ENCODE measurements around the gene IL5. TPM values are rescaled to one million over a fixed set of nuclear protein-coding genes. Genes with fewer than 3 reads are reported as not detected.

Gene IL5
- total RNA-seq, 2 experiments from 2014 or later, result 0.71 TPM; not detected in 1

- Mint-ChIP-seq H3K4me1 (ENCODE audit: low read depth) (peaks cover 66% of the 10 kb centered on the region), H3K36me3 (ENCODE audit: low read depth) (no peaks in the 10 kb centered on the region), H3K9me3 (ENCODE audit: insufficient read depth) (no peaks in the 10 kb centered on the region), H3K4me3 (peak overlapping the region; percentile 83), H3K27me3 (ENCODE audit: low read depth) (no peaks in the 10 kb centered on the region), H3K27ac (peak overlapping the region; percentile 95)
- CTCF ChIA-PET, result interaction anchor here (0.7 to 13.6 kb wide), 9 partner anchors 41 to 322 kb away, joined by 3 to 400 read pairs (median 9); partner anchors contain the start of gene SLC22A5
- DNase-seq (peak; percentile 20), ATAC-seq (no peak)
- POLR2A ChIA-PET, result interaction anchor here (0.7 to 18.3 kb wide), 8 partner anchors 18 to 109 kb away, joined by 3 to 720 read pairs (median 44); partner anchors contain the start of gene IRF1
These were observed 45.2 kb downstream of the IL5 start for GRCh38 chr5:132498152-132498551.

- DNase-seq (peak; percentile 28), ATAC-seq (no peak)
- no peaks in the 10 kb centered on the region for H3K36me3 Mint-ChIP-seq (ENCODE audit: low read depth)
- H3K27me3 Mint-ChIP-seq (ENCODE audit: low read depth), result no peaks in the 10 kb centered on the region
- peaks cover 70% of the 10 kb centered on the region for H3K4me1 Mint-ChIP-seq (ENCODE audit: low read depth)
- H3K27ac Mint-ChIP-seq, result peak overlapping the region; percentile 95
- peak overlapping the region; percentile 83 for H3K4me3 Mint-ChIP-seq
- H3K9me3 Mint-ChIP-seq (ENCODE audit: insufficient read depth), result no peaks in the 10 kb centered on the region
- CTCF ChIA-PET, result interaction anchor here (1.0 to 13.6 kb wide), 9 partner anchors 8 to 323 kb away, joined by 3 to 400 read pairs (median 13); partner anchors contain the start of gene SLC22A5
- POLR2A ChIA-PET, result interaction anchor here (0.7 to 18.3 kb wide), 10 partner anchors 18 to 128 kb away, joined by 3 to 720 read pairs (median 32); partner anchors contain the start of genes IRF1 and SLC22A5
These were observed 45.8 kb downstream of the IL5 start for GRCh38 chr5:132497488-132497997.

- Mint-ChIP-seq H3K9me3 (ENCODE audit: insufficient read depth) (no peaks in the 10 kb centered on the region), H3K4me3 (peak overlapping the region; percentile 83), H3K4me1 (ENCODE audit: low read depth) (peaks cover 75% of the 10 kb centered on the region), H3K27me3 (ENCODE audit: low read depth) (no peaks in the 10 kb centered on the region), H3K27ac (peak overlapping the region; percentile 95), H3K36me3 (ENCODE audit: low read depth) (no peaks in the 10 kb centered on the region)
- ChIA-PET CTCF (interaction anchor here (0.8 to 13.6 kb wide), 13 partner anchors 9 to 324 kb away, joined by 3 to 400 read pairs (median 10); no protein-coding TSS in a partner anchor), POLR2A (interaction anchor here (0.6 to 18.3 kb wide), 18 partner anchors 17 to 323 kb away, joined by 3 to 720 read pairs (median 8); partner anchors contain the start of genes IRF1, KIF3A, RAD50 and SLC22A5)
- DNase-seq (peak; percentile 82), ATAC-seq (peak; percentile 43)
These were observed 46.5 kb downstream of the IL5 start for GRCh38 chr5:132496631-132497487.

GRCh38 chr5:132496191-132496630 is 47.1 kb downstream of the IL5 start:
- H3K27ac Mint-ChIP-seq, result peak overlapping the region; percentile 95
- H3K36me3 Mint-ChIP-seq (ENCODE audit: low read depth), result no peaks in the 10 kb centered on the region
- H3K9me3 Mint-ChIP-seq (ENCODE audit: insufficient read depth), result no peaks in the 10 kb centered on the region
- H3K27me3 Mint-ChIP-seq (ENCODE audit: low read depth), result no peaks in the 10 kb centered on the region
- ATAC-seq (peak; percentile 68), DNase-seq (peak; percentile 95)
- H3K4me1 Mint-ChIP-seq (ENCODE audit: low read depth), result peaks cover 80% of the 10 kb centered on the region
- peak overlapping the region; percentile 83 for H3K4me3 Mint-ChIP-seq
- ChIA-PET CTCF (interaction anchor here (0.8 to 13.6 kb wide), 12 partner anchors 10 to 324 kb away, joined by 3 to 400 read pairs (median 12); no protein-coding TSS in a partner anchor), POLR2A (interaction anchor here (0.6 to 18.3 kb wide), 19 partner anchors 16 to 324 kb away, joined by 3 to 720 read pairs (median 5); partner anchors contain the start of genes IRF1, KIF3A, RAD50 and SLC22A5)

DNA sequence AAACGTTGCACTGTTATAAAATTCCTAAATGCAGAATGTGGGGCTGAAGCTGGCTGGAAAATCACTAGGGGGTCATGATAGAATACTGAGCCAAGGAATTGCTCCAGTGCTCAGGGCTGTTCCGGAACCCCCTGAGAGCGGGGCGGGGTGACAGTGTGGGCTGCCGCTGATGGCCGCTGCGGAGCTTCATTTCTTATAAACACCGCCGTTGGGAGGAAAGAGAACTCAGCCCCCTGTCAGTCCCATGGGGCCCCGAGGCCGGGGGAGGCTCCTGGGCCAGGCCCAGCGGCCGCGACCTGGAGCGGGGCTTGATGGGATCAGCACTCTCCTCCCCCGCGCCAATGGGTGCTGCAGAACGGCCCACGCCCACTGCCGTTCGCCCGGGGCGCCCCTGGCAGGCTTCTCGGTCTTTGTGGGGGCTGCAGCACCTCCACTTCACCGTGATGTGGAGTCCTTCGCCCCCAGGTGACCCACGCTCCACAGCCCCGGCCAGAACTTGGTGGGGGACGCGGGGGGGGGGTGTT is 47.6 kb downstream of the IL5 start:
- Mint-ChIP-seq H3K36me3 (ENCODE audit: low read depth) (no peaks in the 10 kb centered on the region), H3K4me3 (peak overlapping the region; percentile 83), H3K4me1 (ENCODE audit: low read depth) (peaks cover 77% of the 10 kb centered on the region), H3K27me3 (ENCODE audit: low read depth) (no peaks in the 10 kb centered on the region), H3K27ac (peak overlapping the region; percentile 95), H3K9me3 (ENCODE audit: insufficient read depth) (no peaks in the 10 kb centered on the region)
- ATAC-seq, result peak; percentile 59
- ChIA-PET POLR2A (interaction anchor here (0.6 to 18.3 kb wide), 22 partner anchors 16 to 330 kb away, joined by 3 to 720 read pairs (median 4); partner anchors contain the start of genes IRF1, KIF3A, RAD50 and SLC22A5), CTCF (interaction anchor here (0.8 to 13.6 kb wide), 13 partner anchors 10 to 328 kb away, joined by 3 to 400 read pairs (median 10); no protein-coding TSS in a partner anchor)
- DNase-seq, result peak; percentile 87

- Mint-ChIP-seq H3K4me3 (peak overlapping the region; percentile 20), H3K27me3 (ENCODE audit: low read depth) (no peaks in the 10 kb centered on the region), H3K9me3 (ENCODE audit: insufficient read depth) (no peaks in the 10 kb centered on the region), H3K27ac (peak overlapping the region; percentile 95), H3K36me3 (ENCODE audit: low read depth) (peaks cover 13% of the 10 kb centered on the region), H3K4me1 (ENCODE audit: low read depth) (peaks cover 60% of the 10 kb centered on the region)
- ChIA-PET CTCF (interaction anchor here (1.1 to 5.7 kb wide), 4 partner anchors 13 to 108 kb away, joined by 3 to 29 read pairs (median 18); no protein-coding TSS in a partner anchor), POLR2A (interaction anchor here (18.3 to 21.2 kb wide), 3 partner anchors 14 to 85 kb away, joined by 249 to 720 read pairs (median 308); partner anchors contain the start of gene IRF1)
- ATAC-seq, result no peak
- no peak for DNase-seq
These were observed 49.5 kb downstream of the IL5 start for GRCh38 chr5:132493821-132494220.

DNA sequence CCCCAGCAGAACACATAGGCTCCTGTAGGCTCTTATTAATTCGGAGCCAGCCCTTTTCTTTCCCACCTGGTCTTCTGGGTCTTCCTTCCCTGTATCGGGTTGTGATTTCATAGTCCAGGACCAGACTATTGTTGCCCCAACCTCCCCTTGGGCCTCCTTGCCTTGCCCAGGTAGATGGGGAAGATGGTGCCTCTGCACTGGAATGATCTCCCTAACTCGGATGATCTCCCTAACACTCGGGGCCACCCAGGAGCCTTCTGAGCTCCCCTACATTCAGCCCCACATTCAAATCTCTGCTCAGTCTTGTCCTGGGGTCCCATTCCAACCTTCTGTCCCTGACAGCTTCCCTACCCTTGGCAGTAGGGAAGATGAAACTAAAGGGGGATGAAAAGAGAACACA is 50.1 kb downstream of the IL5 start:
- H3K27ac Mint-ChIP-seq, result peak overlapping the region; percentile 95
- H3K27me3 Mint-ChIP-seq (ENCODE audit: low read depth), result no peaks in the 10 kb centered on the region
- H3K4me1 Mint-ChIP-seq (ENCODE audit: low read depth), result peaks cover 54% of the 10 kb centered on the region
- ChIA-PET CTCF (interaction anchor here (0.7 to 5.7 kb wide), 8 partner anchors 13 to 107 kb away, joined by 3 to 29 read pairs (median 5); no protein-coding TSS in a partner anchor), POLR2A (interaction anchor here (0.6 to 21.2 kb wide), 5 partner anchors 13 to 1476 kb away, joined by 3 to 720 read pairs (median 249); partner anchors contain the start of gene IRF1)
- H3K4me3 Mint-ChIP-seq, result no peak overlapping the region
- no peaks in the 10 kb centered on the region for H3K9me3 Mint-ChIP-seq (ENCODE audit: insufficient read depth)
- ATAC-seq (no peak), DNase-seq (peak; percentile 20)
- H3K36me3 Mint-ChIP-seq (ENCODE audit: low read depth), result peaks cover 18% of the 10 kb centered on the region

GRCh38 chr5:132492386-132493125 is 50.8 kb downstream of the IL5 start:
- Mint-ChIP-seq H3K27me3 (ENCODE audit: low read depth) (no peaks in the 10 kb centered on the region), H3K4me3 (peak overlapping the region; percentile 85), H3K9me3 (ENCODE audit: insufficient read depth) (no peaks in the 10 kb centered on the region), H3K36me3 (ENCODE audit: low read depth) (peaks cover 25% of the 10 kb centered on the region), H3K4me1 (ENCODE audit: low read depth) (peaks cover 54% of the 10 kb centered on the region), H3K27ac (peak overlapping the region; percentile 97)
- ChIA-PET CTCF (interaction anchor here (0.7 to 5.7 kb wide), 7 partner anchors 25 to 106 kb away, joined by 3 to 29 read pairs (median 6); no protein-coding TSS in a partner anchor), POLR2A (interaction anchor here (0.5 to 21.2 kb wide), 11 partner anchors 9 to 1477 kb away, joined by 3 to 720 read pairs (median 93); partner anchors contain the start of gene IRF1)
- DNase-seq, result no peak
- no peak for ATAC-seq

Measured in activated CD8-positive, alpha-beta T cell treated with anti-CD3 and anti-CD28 coated beads, Interleukin-2, amount 10 ng/mL, durations not matched to agents 7 days and 5 days (primary cell).